NCI-H748 treated with DMSO at 0.1 percent for 48 hours (cell line): ENCODE results near the gene GPR18.
"Not testable (repeated sequence)": the region's sequence is repeated elsewhere in the genome, so short reads cannot be mapped to it uniquely, and the experiment has no call there.

Experiments
- DNase-seq: peaks from one replicate; lab custom pipeline; 2025; lab: John Stamatoyannopoulos, UW

GPR18 gene

DNA sequence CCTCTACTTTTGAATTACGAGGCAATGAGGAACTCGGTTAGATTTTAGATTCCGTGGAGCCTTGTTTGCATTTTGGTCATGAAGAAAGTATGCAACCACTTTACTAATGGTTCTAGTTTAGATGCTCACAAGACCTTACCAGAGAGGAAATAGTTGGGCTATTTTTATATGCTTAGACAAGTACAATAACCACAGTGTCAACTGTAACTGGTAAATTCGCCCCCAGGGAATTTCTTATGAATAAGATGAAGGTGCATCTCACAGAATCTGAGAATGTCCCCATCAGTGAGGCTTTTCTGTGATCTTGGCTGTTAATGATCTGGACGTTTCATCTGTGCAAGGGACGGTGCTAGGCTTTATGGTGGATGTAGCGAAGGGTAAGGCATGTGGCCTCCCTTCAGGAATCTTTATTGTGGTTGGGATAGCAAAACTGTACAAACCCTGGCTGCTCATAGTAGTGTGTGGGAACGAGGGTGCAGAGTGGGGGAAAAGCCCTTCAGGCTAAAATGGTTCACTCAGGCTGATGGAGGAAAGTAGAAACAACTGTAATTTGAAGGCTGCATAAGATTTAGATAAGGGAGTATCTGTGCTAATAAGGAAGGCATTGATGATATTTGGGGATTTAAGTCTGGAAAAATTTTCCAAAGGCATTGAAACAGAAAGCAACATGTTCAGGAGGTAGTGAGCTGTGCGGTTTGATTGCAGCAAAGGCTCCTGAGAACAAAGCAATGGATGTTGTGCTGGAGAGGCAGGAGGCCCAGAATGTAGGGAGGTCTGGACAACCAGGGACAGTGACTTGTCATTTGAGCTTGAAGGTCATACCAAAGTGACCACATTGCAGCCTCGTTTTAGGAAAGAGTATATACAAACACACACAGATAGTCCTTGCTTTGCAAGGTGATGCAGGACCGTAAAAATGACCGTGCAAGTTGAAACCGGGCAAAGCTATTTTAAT lies 29.2 kb downstream of the GPR18 start:
- no peak for DNase-seq

DNA sequence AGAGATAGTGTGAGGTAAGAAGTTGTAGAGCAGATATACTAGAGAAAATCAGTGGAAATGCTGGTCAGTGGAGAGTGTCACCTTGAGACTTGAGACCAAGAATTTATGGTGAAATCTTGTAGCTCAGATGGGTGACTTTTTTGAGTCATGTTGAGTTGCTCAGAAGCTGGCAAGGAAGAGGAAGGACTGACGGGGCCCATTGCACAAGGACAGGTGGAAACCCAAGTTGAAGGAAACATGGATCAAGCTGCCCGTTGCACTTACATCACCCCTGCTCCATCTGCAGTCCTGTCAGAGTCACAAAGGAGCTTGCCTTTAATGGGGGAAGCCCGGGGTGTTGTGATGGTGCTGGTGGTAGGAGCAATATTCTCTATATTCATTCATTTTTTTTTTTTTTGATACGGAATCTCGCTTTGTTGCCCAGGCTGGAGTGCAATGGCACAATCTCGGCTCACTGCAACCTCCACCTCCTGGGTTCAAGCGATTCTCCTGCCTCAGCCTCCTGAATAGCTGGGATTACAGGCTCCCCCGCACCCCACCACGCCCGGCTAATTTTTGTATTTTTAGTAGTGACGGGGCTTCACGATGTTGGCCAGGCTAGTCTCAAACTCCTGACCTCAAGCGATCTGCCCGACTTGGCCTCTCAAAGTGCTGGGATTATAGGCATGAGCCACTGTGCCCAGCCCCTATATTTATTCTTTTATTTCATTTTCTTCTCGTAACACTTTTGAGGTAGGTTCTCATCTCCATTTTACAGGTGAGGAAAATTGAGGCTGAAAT lies 30.1 kb downstream of the GPR18 start:
- DNase-seq = no peak

DNA sequence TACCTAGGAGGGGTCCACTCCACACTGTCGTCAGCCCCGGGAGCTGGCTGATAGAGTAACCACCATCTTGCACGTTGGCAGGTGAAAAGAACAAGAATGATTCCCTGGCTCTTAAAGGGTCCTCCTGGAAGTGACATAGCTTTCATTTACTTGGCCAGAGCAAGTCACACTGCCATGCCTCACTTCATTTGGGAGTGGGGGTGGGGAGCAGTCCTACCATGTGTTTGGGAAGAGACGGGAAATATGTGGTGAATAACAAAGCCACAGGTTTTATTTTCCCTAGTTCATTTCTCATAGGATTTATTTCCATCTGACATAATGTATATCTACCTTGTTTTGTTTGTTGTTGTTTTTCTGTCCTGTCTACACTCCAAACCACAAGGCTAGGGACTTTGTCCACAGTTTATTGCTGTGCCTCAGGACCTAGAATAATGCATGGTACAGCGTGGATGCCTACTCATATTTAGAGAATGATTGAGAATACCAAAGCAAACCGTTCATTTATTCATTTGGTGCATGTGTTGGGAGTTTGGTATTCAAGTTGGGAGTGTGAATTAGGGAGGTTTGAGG lies 30.8 kb downstream of the GPR18 start:
- no peak for DNase-seq

DNA sequence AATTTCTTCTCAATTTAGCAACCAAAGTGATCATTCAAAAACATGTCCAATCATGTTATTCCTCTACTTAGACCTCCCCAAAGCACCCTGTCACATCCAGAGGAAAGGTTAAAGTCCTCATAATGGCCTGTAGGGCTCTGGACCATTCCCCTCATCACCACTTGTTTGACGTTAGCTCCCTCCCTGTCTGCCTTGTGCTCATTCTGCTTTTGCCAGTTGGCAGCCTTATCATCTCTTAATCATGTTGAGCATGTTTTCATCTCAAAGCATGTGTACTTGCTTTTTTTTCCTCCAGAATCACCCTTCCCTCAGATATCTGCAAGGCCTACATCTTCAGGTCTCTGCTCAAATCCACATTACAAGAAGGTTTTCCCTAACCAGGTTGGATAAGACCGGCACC lies 31.7 kb downstream of the GPR18 start:
- DNase-seq = no peak

DNA sequence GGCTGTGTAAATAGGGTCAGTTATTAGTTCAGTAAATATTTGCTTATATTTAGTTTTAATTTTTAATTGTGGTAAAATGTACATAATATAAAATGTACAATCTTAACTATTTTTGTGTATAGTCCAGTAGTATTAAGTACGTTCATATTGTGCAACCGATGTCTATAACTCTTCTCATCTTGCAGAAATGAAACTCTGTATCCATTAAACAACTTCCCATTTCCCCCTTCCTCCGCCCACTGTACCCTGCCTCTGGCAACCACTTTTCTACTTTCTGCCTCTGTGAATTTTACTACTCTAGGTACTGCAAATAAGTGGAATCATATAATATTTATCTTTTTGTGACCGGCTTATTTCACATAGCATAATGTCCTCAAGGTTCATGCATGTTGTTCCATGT lies 33.1 kb downstream of the GPR18 start:
- no peak for DNase-seq

DNA sequence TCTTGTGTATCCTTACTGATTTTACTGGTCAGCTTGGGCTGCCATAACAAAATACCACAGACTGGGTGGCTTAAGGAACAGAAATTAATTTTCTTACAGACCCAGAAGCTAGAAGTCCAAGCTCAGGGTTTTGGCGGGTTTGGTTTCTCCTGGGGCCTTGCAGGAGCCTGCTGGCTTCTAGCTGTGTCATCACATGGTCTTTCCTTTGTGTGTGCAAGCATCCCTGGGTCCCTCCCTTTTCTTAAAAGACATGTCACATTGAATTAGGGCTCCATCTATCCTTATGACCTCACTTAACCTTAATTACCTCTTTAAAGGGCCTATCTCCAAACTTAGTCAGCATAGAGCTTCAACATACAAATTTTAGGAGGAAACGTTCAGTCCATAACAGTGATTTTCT lies 34.2 kb downstream of the GPR18 start:
- no peak for DNase-seq

DNA sequence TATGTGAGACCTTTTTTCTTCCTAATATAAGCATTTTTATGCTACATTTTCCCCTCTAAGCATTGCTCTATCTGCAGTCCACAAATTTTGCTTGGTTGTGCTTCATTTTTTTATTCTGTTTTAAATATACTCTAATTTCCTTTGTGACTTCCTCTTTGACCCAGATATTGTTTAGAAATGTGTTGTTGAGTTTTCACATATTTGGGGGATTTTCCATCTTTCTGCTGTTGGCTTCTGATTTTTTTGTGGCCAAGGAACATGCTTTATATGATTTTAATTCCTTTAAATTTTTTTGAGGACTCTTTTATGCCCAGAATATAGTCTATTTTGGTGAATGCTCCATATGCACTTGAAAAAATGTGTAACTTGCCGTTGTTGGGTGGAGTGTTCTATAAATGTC lies 34.6 kb downstream of the GPR18 start:
- no peak for DNase-seq

DNA sequence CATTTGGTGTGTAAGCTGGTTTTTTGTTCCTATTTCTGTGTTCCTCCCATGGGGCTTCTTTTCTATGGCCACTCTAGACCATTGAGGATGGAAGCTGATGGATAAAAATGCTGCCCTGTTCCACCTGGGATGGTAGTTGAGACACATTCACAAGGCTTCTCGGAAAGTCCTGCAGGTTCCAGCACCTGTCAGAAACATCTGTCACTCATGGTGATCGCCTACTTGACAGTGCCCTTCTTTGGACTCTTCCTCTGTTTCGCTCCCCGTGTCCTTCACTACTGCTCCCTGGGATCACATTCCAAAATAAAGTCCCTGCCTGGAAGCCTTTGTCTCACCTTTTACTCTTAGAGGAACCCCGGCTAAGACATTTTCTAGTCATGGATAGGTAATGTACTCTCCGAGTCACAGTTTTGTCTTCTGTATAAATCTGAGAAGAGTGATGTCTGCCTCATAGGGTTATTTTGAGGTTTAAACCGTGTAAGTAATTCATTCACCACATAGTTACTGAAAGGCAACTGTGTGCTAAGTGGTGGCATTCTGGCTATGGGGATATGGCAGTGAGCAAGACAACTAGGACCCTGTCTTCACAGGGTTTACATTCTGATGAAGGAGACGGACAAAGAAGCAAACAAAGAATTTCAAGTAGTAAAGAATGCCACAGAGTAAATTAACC lies 36.5 kb downstream of the GPR18 start:
- no peak for DNase-seq

DNA sequence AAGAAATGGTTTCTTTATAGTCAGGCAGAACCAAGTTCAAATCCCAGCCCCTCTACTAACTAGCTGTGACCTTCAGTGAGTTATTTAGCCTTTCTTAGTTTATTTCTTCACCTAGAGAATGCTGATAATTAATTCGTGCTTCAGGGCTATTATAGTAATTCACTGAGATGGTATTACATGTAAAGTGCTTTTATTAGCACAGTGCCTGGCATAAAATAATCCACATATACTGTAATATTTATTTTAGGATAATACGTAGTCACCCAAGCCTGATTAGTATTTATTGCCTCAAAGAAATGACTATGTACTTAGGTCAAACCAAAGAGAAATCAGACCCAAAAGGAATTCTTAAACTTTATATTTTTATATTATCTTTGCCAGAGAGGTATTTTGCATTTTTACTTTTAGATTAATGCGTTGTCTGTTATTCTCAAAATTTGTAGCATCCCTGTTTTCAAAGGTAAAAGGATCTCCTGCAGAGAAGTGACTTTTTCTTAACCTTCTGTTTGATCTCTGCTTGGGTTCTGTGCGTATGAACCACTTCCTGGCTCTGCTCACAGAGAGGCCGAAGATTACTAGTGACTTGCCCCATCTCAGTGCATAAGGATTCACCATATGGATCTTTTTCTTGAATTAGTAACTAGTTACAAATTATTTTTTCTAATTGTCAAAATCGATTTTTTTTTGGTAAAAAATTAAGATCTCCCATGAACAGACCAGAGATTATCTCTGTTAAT lies 37.8 kb downstream of the GPR18 start:
- DNase-seq = no peak

DNA sequence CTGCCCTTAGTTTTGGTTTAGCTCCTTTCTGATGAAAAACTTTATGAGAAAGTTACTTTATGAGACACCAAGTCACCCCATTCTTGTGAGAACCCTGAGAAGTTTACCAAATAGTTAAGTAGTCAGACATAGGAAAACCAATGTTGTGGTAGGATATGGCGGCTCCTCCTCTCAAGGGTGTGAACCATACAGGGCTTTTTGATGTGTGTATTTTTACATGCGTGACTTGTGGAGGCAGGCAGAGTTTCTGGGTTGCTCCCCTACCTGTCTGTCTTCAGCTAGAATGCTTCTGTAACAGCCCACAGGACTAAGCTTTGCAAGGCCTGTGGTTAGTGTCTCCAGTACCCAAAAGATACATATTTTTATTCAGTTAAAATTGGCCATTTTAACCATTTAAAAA lies 39.2 kb downstream of the GPR18 start:
- no peak for DNase-seq

DNA sequence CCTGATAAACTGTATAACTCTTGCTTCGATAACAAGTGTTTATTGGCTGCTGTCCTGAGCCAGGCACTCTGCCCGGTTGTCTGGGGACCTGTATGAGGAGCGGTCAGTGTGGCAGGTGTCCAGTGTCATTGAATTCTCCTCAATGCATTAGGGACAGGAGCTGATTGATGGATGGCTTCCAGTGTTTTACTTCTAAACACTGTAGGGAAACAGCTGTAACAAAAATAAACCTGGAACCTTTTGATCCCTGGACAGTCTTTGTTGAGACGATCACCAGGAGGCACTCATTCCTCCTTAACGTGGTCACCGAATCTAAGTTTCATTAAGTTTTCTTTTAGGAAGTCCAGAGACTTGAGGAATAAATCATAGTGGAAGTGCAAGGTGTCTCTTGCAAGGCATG lies 39.6 kb downstream of the GPR18 start:
- DNase-seq = no peak

DNA sequence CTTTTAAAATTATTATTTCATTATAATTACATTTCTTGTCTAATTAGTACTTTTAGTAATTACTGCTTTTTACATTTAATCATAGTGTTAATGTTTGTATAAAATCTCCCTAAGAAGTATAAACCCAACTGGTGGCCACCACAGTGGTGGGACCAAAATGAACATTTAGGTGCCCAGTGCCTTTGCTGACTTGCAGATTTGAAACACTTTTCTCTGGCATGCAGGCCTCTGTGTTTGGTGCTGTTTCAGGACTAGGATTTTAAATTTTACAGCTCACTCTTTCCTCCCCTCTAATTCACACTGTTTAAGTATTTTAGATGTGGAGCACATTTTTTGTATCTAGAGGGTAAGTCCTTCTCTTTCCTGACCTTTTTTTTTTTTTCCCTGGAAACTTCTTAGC lies 40.1 kb downstream of the GPR18 start:
- DNase-seq = no peak

DNA sequence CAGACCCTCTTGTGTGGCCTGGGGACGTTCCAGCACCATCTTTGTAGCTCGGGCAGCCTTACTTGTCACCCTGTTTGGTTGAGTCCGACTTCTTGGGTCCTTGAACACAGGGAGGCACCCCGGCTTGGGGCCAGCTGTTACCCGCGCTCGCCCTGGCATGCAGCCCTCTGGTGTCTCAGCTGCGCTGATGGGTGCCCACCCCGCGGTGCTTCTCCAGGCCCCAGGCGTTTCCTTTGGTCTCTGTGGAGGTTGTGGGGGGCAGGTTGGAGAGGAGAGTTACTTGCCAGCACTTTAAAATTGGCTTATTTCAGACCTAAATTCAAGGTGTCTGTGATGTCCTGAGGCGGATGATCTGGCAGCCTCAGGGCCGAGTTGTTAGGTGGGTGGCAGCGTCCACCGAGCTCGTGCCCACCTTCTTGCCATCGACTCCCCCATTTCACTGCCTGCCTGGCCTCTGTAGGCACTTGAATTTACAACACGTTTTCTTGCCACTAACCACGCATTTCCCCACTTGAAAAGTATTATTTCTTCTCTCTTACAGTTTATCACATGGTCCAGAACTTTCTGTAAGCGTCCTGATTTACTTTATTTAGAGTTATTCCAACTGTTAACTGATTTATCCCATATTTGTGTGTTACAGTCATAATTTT lies 40.6 kb downstream of the GPR18 start:
- DNase-seq = no peak

DNA sequence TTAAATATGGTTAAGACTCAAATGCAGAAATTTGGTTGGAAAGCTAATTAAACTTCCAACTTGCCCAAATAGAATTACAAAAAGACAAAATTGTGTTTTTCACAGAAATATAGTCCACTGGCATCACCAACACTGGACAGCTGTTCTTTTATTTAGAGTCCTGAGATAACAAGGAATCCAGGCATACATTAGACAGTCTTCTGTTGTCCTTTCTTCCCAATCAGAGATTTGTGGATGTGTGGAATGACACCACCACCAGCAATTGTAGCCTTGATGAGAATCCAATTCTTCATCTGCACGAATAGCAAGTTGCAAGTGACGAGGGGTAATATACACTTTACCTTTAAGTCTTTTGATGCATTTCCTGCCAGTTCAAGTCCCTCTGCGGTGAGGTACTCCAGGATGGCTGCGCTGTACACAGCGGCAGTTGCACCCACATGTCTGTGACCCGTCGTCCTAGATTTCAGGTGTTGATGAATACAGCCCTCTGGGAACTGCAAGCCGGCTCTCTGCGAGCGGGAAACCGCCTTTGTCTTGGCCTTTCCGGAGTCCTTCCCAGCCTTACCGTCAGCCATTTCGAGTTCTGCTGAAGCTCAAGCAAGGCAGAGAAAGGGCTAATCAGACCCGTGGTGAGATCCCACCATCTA lies 42.9 kb downstream of the GPR18 start:
- no peak for DNase-seq

DNA sequence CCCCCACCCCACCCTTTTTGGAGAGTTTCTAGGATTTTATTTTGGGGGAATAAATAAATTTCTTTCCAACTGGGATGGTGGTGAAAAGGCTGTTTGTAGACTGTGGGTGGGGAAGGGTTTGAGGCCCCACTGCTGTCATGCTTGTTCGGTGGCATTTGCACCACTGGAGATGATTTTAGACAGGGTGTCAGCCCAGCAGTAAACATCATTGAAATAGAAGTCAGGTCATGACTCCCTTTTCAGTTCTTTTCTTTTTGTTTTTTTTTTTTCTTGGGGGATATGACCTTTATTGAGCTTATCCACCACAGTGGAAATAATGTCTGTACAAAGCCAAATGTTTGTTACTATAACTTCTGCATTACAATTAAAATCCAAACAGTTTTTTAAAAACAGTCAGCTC lies 43.4 kb downstream of the GPR18 start:
- no peak for DNase-seq

DNA sequence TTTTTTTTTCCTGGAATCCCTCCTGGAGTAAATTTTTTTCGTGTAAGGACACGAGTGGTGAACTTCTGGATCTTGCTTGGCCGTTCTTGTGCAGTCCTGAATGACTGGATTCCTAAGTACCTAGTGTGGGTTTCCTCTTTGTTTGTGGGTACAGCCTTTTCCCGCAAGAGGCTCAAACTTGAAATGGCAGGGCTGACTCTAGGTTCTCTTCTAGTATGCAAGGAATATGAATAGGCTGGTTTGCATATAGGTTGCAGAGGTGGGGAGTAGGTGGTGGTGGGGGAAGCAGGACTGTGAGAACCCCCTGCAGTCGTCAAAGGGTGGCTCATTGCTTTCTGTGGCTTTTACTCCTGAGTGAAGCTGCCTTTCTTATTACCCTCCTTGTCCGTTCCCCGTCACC lies 43.9 kb downstream of the GPR18 start:
- DNase-seq = no peak

DNA sequence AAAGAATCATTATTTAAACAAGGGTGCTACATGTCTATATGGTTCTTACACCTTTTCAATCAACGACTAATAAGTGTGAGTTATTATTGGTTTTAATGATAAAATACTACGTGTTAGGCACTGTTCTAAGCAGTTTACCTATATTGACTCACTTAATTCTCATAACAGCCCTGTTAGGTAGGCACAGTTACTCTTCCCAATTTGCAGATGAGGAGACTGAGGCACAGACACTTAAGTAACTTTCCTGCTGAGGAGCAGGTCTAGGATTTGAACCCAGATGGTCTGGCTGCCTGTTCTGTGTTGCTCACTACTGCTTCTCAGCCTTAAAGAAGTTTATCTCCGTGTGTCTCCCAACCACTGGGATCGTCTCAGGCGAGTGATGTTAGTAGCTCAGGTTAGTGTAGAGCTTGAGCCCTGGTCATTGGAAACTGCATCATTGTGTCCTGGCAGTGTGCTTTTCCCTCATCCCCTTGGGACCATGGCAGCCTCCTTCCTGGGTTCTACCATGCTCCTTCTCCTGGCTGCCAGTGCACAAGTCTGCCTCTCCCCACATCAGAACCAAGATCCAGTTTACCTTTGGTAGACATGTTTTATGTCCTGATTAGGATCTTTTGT lies 46.7 kb downstream of the GPR18 start:
- no peak for DNase-seq

DNA sequence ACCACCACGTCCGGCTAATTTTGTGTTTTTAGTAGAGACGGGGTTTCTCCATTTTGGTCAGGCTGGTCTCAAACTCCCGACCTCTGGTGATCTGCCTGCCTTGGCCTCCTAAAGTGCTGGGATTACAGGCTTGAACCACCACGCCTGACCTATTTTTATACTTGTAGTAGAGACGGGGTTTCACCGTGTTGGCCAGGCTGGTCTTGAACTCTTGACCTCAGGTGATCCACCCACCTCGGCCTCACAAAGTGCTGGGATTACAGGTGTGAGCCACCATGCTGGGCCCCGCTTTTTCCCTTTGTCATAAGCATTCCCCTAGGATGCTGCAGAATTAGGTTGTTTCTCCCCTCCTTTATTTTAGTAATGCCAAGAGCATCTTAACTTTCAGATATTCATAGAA lies 47.6 kb downstream of the GPR18 start:
- not testable (repeated sequence) for DNase-seq

DNA sequence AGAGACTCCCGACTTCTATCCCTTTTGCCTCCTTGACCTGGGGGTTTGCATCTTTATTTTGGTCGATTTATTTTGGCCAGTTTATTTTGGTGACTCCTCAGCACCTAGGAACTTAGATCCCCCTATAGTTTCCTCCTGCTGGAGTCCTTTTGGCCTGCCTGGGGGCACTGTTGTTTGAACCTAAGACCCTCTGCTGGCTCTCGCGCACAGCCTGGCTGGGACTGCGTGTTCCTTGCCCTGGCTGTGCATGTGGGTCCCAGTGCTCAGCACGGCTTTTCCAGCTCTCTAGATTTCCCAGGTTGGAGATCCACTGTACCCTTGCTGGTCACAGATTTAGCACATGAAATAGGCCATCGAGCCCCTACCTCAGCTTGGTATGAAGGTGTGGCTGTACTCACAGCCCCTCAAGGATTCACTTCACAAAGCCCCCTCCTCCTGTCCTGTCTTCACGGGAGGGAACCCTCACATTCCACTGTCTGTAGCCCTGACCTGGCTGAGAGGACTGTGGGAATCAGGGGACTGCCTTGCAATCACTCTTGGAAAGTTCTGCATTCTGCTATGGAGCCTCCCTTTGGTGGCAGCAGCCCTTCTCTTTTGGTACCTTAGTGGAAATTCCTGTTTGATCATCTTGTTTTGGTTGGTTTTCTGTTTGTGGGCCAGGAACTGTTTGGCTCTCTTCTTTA lies 49.2 kb downstream of the GPR18 start:
- no peak for DNase-seq

DNA sequence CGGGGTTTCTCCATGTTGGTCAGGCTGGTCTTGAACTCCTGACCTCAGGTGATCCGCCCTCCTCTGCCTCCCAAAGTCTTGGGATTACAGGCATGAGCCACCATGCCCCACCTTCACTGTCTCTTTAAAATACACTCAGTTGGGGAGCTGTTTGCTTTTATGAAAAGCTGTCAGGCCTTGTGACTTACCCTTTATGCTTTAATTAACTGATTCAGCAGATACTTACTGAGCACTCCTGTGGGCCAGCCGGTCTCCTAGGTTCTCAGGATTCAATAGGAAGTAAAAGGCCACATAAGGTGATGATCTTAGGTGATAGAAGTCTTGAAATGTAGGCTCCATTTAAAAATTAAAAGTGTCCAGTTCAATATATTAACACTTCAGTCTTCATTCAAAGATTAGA lies 50.0 kb downstream of the GPR18 start:
- no peak for DNase-seq
